Left lobe of liver (tissue), 2 donors: ENCODE results near the gene CCDC88A. TPM values are rescaled to one million over a fixed set of nuclear protein-coding genes. Genes with fewer than 3 reads are reported as not detected.
"Not testable (repeated sequence)": the region's sequence is repeated elsewhere in the genome, so short reads cannot be mapped to it uniquely, and the experiment has no call there.

Experiments used
- ATAC-seq: fragments of 200-7000 bp; cut with Tn5 transposase; one replicate; pipeline ENCODE4 v1.9.1; 2020; ENCODE audit warnings: mild to moderate bottlenecking, moderate library complexity
- DNase-seq: peaks from one replicate; pipeline ENCODE4 v3.0.0-alpha.2; 2020; ENCODE audit warnings: low spot score
- total RNA-seq: library from RNA; stranded (reverse); gene quantifications from one replicate; pipeline ENCODE4 v1.2.1, GENCODE V29; 2021
- donor health status: DM: no; HTN: no; CAD: no; lungs with moderate emphysema.
- donor health status: DM: no; HTN: yes; CAD: no.

Gene CCDC88A
- total RNA-seq, 1 donor from 2014 or later: 12.0 TPM

GRCh38 chr2:55311444-55311870, 108.2 kb downstream of the CCDC88A start:
- DNase-seq: no peak
- no peak for ATAC-seq

GRCh38 chr2:55309446-55309845, 110.2 kb downstream of the CCDC88A start:
- ATAC-seq: no peak
- no peak for DNase-seq

- ATAC-seq (no peak), DNase-seq (no peak)
Observed at GRCh38 chr2:55302241-55302640, 117.4 kb downstream of the CCDC88A start.

- DNase-seq (no peak), ATAC-seq (no peak)
Observed at GRCh38 chr2:55301277-55301676, 118.4 kb downstream of the CCDC88A start.

- ATAC-seq: no peak
- no peak for DNase-seq
Observed at GRCh38 chr2:55296393-55296792, 123.3 kb downstream of the CCDC88A start.

GRCh38 chr2:55283083-55283482, 136.6 kb downstream of the CCDC88A start:
- ATAC-seq: no peak
- no peak for DNase-seq

- ATAC-seq (peak; percentile 96), DNase-seq (peak; percentile 93)
Observed at GRCh38 chr2:55282110-55282917, 137.3 kb downstream of the CCDC88A start.

- ATAC-seq, DNase-seq: not testable (repeated sequence)
Observed at GRCh38 chr2:55280851-55281546, 138.7 kb downstream of the CCDC88A start.

GRCh38 chr2:55279859-55280424, 139.7 kb downstream of the CCDC88A start:
- not testable (repeated sequence) for DNase-seq, ATAC-seq

GRCh38 chr2:55279214-55279835, 140.3 kb downstream of the CCDC88A start:
- ATAC-seq, DNase-seq: not testable (repeated sequence)

- peak; percentile 14 for ATAC-seq
- DNase-seq: no peak
Observed at GRCh38 chr2:55277310-55277709, 142.3 kb downstream of the CCDC88A start.

- not testable (repeated sequence) for DNase-seq, ATAC-seq
Observed at GRCh38 chr2:55274346-55274745, 145.3 kb downstream of the CCDC88A start.

- DNase-seq (no peak), ATAC-seq (peak; percentile 2)
Observed at GRCh38 chr2:55269645-55269990, 150.0 kb downstream of the CCDC88A start.

- DNase-seq: peak; percentile 97
- peak; percentile 99 for ATAC-seq
Observed at GRCh38 chr2:55268907-55269644, 150.6 kb downstream of the CCDC88A start, which contains the start of gene MTIF2. MTIF2 (minus strand) TSS chr2:55269231; CDS start chr2:55263858, 5,373 bp downstream.

- ATAC-seq (peak; percentile 5), DNase-seq (no peak)
Observed at GRCh38 chr2:55268288-55268906, 151.3 kb downstream of the CCDC88A start.

GRCh38 chr2:55259586-55259985, 160.1 kb downstream of the CCDC88A start:
- ATAC-seq, DNase-seq: not testable (repeated sequence)

- peak; percentile 78 for ATAC-seq
Observed at GRCh38 chr2:55252832-55253231, 166.8 kb downstream of the CCDC88A start.

GRCh38 chr2:55247025-55247424, 172.6 kb downstream of the CCDC88A start:
- ATAC-seq: no peak

More at GRCh38 chr2:55252832-55253231, 166.8 kb downstream of the CCDC88A start:
- no peak for DNase-seq

GRCh38 chr2:55245411-55245810, 174.2 kb downstream of the CCDC88A start:
- ATAC-seq (peak; percentile 64), DNase-seq (no peak)

More at GRCh38 chr2:55247025-55247424, 172.6 kb downstream of the CCDC88A start:
- no peak for DNase-seq

GRCh38 chr2:55242617-55243016, 177.0 kb downstream of the CCDC88A start:
- DNase-seq (no peak), ATAC-seq (no peak)
